Activated B cell treated with CpG ODN at 0.5 μM for 24 hours (primary cell): ENCODE results near the gene POLR2A. TPM values are rescaled to one million over a fixed set of nuclear protein-coding genes. Genes with fewer than 3 reads are reported as not detected.

Experiments
- ATAC-seq: fragments of 200-7000 bp; cut with Tn5 transposase; one replicate; pipeline ENCODE4 v1.10.0; 2021; ENCODE audit warnings: low read depth, mild to moderate bottlenecking, moderate library complexity
- CTCF ChIA-PET: fragments of 350-600 bp; sonication (Branson Sonifier 250); formaldehyde crosslinking; loops from one replicate; lab custom pipeline; 2021; ENCODE audit warnings: antibody characterized with exemption; lab: Charles Lee
- POLR2A ChIA-PET: fragments of 350-600 bp; sonication (Branson Sonifier 250); formaldehyde crosslinking; loops from one replicate; lab custom pipeline; 2021; ENCODE audit warnings: antibody characterized with exemption; lab: Charles Lee
- DNase-seq: peaks from one replicate; pipeline ENCODE4 v3.0.0; 2022
- H3K27ac Mint-ChIP-seq: one replicate; pipeline ENCODE4 v1.8.0; 2020; ENCODE audit warnings: mixed read lengths
- H3K27me3 Mint-ChIP-seq: one replicate; pipeline ENCODE4 v1.8.0; 2021; ENCODE audit warnings: mixed read lengths
- H3K36me3 Mint-ChIP-seq: one replicate; pipeline ENCODE4 v1.8.0; 2021; ENCODE audit warnings: low read depth, mixed read lengths
- H3K4me1 Mint-ChIP-seq: one replicate; pipeline ENCODE4 v1.8.0; 2021; ENCODE audit warnings: mixed read lengths
- H3K4me3 Mint-ChIP-seq: one replicate; pipeline ENCODE4 v1.8.0; 2020; ENCODE audit warnings: mild to moderate bottlenecking, mixed read lengths
- H3K9me3 Mint-ChIP-seq: one replicate; pipeline ENCODE4 v1.8.0; 2020; ENCODE audit warnings: mixed read lengths
- intact Hi-C: fragments of 100-400 bp; cut with micrococcal nuclease; formaldehyde crosslinking; loops from one replicate; pipeline ENCODE4 v1.15.1; 2024
- total RNA-seq: library from RNA; stranded (reverse); gene quantifications from 2 replicates; pipeline ENCODE4 v1.2.3, GENCODE V29; 2022
- TF ChIP-seq, protein P1 (sequence below): fragments of 200-600 bp; IDR thresholded peaks from one replicate; pipeline ENCODE4 v1.8.0; 2022; ENCODE audit warnings: antibody characterized with exemption, mild to moderate bottlenecking

The POLR2A gene
- total RNA-seq, 1 donor from 2014 or later = 162 TPM

DNA sequence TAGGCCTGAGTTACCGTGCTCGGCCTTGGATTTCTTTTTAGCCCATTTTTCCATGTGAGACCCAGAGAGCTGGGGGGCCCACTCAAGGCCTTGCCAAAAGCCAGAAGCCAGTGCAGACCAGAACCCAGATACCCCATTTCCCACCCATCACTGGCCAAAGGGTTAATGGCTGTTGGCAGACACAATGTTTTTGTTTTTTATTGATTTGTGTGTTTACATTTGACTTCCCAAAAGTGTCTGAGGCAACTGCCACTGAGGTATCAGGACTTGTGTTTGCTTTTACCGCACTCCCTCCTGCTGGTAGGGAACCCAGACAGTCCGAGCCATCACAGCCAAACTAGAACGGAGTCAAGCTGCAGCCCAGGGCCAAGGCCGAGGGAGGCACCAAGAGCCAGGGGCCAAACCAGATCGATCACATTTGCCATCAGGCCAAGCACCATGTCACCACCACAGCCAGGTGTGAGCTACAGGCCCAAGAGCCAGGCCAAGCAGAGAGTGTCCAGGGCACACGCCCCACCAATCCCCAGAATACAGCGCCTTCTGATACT, 57.0 kb downstream of the POLR2A start:
- ATAC-seq = no peak
- TF ChIP-seq, protein P1, sequence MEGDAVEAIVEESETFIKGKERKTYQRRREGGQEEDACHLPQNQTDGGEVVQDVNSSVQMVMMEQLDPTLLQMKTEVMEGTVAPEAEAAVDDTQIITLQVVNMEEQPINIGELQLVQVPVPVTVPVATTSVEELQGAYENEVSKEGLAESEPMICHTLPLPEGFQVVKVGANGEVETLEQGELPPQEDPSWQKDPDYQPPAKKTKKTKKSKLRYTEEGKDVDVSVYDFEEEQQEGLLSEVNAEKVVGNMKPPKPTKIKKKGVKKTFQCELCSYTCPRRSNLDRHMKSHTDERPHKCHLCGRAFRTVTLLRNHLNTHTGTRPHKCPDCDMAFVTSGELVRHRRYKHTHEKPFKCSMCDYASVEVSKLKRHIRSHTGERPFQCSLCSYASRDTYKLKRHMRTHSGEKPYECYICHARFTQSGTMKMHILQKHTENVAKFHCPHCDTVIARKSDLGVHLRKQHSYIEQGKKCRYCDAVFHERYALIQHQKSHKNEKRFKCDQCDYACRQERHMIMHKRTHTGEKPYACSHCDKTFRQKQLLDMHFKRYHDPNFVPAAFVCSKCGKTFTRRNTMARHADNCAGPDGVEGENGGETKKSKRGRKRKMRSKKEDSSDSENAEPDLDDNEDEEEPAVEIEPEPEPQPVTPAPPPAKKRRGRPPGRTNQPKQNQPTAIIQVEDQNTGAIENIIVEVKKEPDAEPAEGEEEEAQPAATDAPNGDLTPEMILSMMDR = no peak
- DNase-seq = no peak
- ChIA-PET POLR2A (interaction anchor here (0.6 to 0.9 kb wide), 2 partner anchors 8 to 145 kb away, joined by 3 to 5 read pairs; no protein-coding TSS in a partner anchor), CTCF (interaction anchor here (1.3 kb wide), 1 partner anchor 18 kb away, joined by 3 read pairs; no protein-coding TSS in a partner anchor)
- Mint-ChIP-seq H3K27me3 (no peaks in the 10 kb centered on the region), H3K9me3 (no peaks in the 10 kb centered on the region), H3K4me1 (no peaks in the 10 kb centered on the region), H3K36me3 (no peaks in the 10 kb centered on the region), H3K4me3 (no peak overlapping the region), H3K27ac (no peak overlapping the region)
- intact Hi-C loops = no loop called here

DNA sequence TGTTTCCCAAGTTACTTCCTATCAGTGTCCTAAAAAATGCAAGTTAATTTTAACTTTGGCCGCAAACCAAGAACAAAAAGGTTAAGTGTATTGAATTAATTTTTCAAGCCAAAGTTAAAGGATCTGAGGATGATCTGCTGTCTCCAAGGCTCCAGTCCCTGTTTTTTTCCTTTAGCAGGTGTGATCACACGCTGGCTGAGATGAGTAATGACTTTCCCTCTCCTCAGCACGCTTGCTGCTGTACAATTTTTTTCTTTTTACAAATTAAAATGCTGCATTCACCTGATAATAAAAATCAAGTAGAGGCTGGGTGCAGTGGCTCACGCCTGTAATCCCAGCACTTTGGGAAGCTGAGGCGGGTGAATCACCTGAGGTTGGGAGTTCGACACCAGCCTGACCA, 60.7 kb downstream of the POLR2A start:
- Mint-ChIP-seq H3K36me3 (peaks cover 3% of the 10 kb centered on the region), H3K27me3 (no peaks in the 10 kb centered on the region), H3K4me1 (peaks cover 16% of the 10 kb centered on the region), H3K4me3 (no peak overlapping the region), H3K27ac (no peak overlapping the region), H3K9me3 (no peaks in the 10 kb centered on the region)
- intact Hi-C loops = no loop called here
- TF ChIP-seq, protein P1 = no peak
- DNase-seq (no peak), ATAC-seq (no peak)
- CTCF ChIA-PET = interaction anchor here (0.9 to 2.5 kb wide), 2 partner anchors 30 to 108 kb away, joined by 3 to 11 read pairs; no protein-coding TSS in a partner anchor
- POLR2A ChIA-PET = no interaction called here

DNA sequence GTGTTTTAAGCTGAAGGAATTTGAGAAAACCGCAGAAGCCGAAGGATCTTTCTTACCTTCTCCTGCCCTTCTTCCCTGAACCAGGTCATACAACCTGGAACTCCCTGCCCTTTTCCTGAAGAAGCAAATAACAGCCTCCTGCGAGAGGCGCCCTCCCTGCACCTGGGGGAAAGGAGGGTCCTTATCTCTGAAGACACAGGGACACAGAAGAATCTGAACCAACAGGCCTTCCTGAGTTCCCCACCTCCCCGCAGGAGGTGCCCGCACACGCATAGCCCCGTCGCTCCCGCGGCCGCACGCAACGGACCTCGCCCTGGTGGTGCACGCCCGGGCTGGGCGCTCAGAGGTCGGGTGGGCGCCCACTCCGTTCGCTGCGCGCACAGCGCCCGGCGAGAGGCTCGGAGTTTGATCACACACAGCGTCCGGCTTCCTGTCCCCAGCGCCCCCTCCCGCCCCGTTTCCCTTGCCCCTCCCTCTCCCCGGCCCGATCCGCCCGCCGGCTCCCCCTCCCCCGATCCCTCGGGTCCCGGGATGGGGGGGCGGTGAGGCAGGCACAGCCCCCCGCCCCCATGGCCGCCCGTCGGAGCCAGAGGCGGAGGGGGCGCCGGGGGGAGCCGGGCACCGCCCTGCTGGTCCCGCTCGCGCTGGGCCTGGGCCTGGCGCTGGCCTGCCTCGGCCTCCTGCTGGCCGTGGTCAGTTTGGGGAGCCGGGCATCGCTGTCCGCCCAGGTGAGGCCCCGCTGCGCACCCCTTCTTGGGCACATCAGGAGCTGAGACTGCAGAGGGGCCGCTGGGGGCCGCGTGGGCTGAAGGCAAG, 64.6 kb downstream of the POLR2A start, which contains the start of gene TNFSF12:
Gene TNFSF12 (plus strand): TSS at position 474 of the 816 bp plus-strand sequence. CDS start 96 bp downstream, at position 570.
- ATAC-seq = peak; percentile 58
- POLR2A ChIA-PET = interaction anchor here (0.6 to 3.9 kb wide), 8 partner anchors 9 to 114 kb away, joined by 3 to 56 read pairs (median 10); partner anchors contain the start of genes MPDU1, POLR2A, SENP3 and TMEM102
- intact Hi-C loops = no loop called here
- CTCF ChIA-PET = interaction anchor here (1.4 to 3.1 kb wide), 3 partner anchors 12 to 26 kb away, joined by 5 to 20 read pairs (median 11); partner anchors contain the start of gene SENP3
- Mint-ChIP-seq H3K27me3 (no peaks in the 10 kb centered on the region), H3K27ac (peak within 1 kb of the TSS; percentile 90), H3K36me3 (peaks cover 9% of the 10 kb centered on the region), H3K9me3 (no peaks in the 10 kb centered on the region), H3K4me3 (peak within 1 kb of the TSS; percentile 82), H3K4me1 (peaks cover 52% of the 10 kb centered on the region)
- TF ChIP-seq, protein P1 = no peak
- peak; percentile 55 for DNase-seq

Other genes with a start within 250 kb of the POLR2A start
- gene DVL2, start 249.8 kb upstream of the POLR2A start, total RNA-seq = 56.1 and 64.6 TPM in 2 replicates
- 45.5 and 46.6 TPM in 2 replicates for gene PHF23, start 244.9 kb upstream of the POLR2A start, total RNA-seq
- 291 and 325 TPM in 2 replicates for gene GABARAP, start 241.9 kb upstream of the POLR2A start, total RNA-seq
- 165 and 168 TPM in 2 replicates for gene CTDNEP1, start 232.6 kb upstream of the POLR2A start, total RNA-seq
- gene ELP5, start 232.2 kb upstream of the POLR2A start, total RNA-seq = 49.2 and 53.6 TPM in 2 replicates
- 1.1 and 1.8 TPM in 2 replicates for gene CLDN7, start 221.9 kb upstream of the POLR2A start, total RNA-seq
- not detected in 2 replicates for gene SLC2A4, start 202.6 kb upstream of the POLR2A start, total RNA-seq
- 0.16 TPM in 1 of 2 replicates, not detected in the other for gene YBX2, start 189.7 kb upstream of the POLR2A start, total RNA-seq
- 656 and 664 TPM in 2 replicates for gene EIF5A, start 176.7 kb upstream of the POLR2A start, total RNA-seq
- gene GPS2, start 169.0 kb upstream of the POLR2A start, total RNA-seq = 105 and 115 TPM in 2 replicates
- gene NEURL4, start 155.0 kb upstream of the POLR2A start, total RNA-seq = 52.8 and 60.1 TPM in 2 replicates
- 298 and 328 TPM in 2 replicates for gene ACAP1, start 147.8 kb upstream of the POLR2A start, total RNA-seq
- gene KCTD11, start 132.2 kb upstream of the POLR2A start, total RNA-seq = 7.2 and 7.8 TPM in 2 replicates
- gene TMEM95, start 129.2 kb upstream of the POLR2A start, total RNA-seq = not detected in 2 replicates
- gene TNK1, start 103.3 kb upstream of the POLR2A start, total RNA-seq = 3.5 and 5.8 TPM in 2 replicates
- gene PLSCR3, start 89.8 kb upstream of the POLR2A start, total RNA-seq = 31.7 and 35.2 TPM in 2 replicates
- gene TMEM256, start 80.3 kb upstream of the POLR2A start, total RNA-seq = 98.2 and 117 TPM in 2 replicates
- gene NLGN2, start 76.5 kb upstream of the POLR2A start, total RNA-seq = 0.66 and 1.1 TPM in 2 replicates
- not detected in 2 replicates for gene SPEM1, start 64.0 kb upstream of the POLR2A start, total RNA-seq
- not detected in 2 replicates for gene SPEM2, start 58.8 kb upstream of the POLR2A start, total RNA-seq
- gene SPEM3, start 55.5 kb upstream of the POLR2A start, total RNA-seq = not detected in 2 replicates
- 13.4 and 14.8 TPM in 2 replicates for gene TMEM102, start 48.9 kb upstream of the POLR2A start, total RNA-seq
- 1.3 and 2.8 TPM in 2 replicates for gene FGF11, start 44.9 kb upstream of the POLR2A start, total RNA-seq
- 5.9 and 6.0 TPM in 2 replicates for gene CHRNB1, start 39.3 kb upstream of the POLR2A start, total RNA-seq
- 28.8 and 30.5 TPM in 2 replicates for gene ZBTB4, start 4.7 kb upstream of the POLR2A start, total RNA-seq
- gene SLC35G6, start 2.9 kb upstream of the POLR2A start, total RNA-seq = not detected in 2 replicates
- 25.2 and 30.7 TPM in 2 replicates for gene TNFSF12, start 64.7 kb downstream of the POLR2A start, total RNA-seq
- 14.4 and 15.3 TPM in 2 replicates for gene TNFSF13, start 74.4 kb downstream of the POLR2A start, total RNA-seq
- 49.6 and 55.8 TPM in 2 replicates for gene SENP3, start 77.6 kb downstream of the POLR2A start, total RNA-seq
- gene CD68, start 95.3 kb downstream of the POLR2A start, total RNA-seq = 7.2 and 7.8 TPM in 2 replicates
- gene MPDU1, start 99.5 kb downstream of the POLR2A start, total RNA-seq = 50.7 and 58.9 TPM in 2 replicates
- 0.24 and 0.64 TPM in 2 replicates for gene SOX15, start 105.7 kb downstream of the POLR2A start, total RNA-seq
- 27.5 and 32.4 TPM in 2 replicates for gene FXR2, start 130.5 kb downstream of the POLR2A start, total RNA-seq
- gene SAT2, start 143.5 kb downstream of the POLR2A start, total RNA-seq = 44.5 and 45.0 TPM in 2 replicates
- not detected in 2 replicates for gene SHBG, start 145.8 kb downstream of the POLR2A start, total RNA-seq
- gene ATP1B2, start 166.6 kb downstream of the POLR2A start, total RNA-seq = not detected in 2 replicates
- gene TP53, start 203.1 kb downstream of the POLR2A start, total RNA-seq = 217 and 220 TPM in 2 replicates
- gene WRAP53, start 204.1 kb downstream of the POLR2A start, total RNA-seq = 17.1 and 17.6 TPM in 2 replicates
- not detected in 2 replicates for gene EFNB3, start 220.8 kb downstream of the POLR2A start, total RNA-seq
- gene DNAH2, start 233.4 kb downstream of the POLR2A start, total RNA-seq = not detected in 2 replicates